Neural progenitor cell (in vitro differentiated cells): ENCODE measurements around the gene CHST10. TPM values are rescaled to one million over a fixed set of nuclear protein-coding genes. Genes with fewer than 3 reads are reported as not detected.

Source experiments
- DNase-seq: peaks from one replicate; pipeline ENCODE4 v3.0.0-alpha.2; 2016; ENCODE audit warnings: low spot score
- H2AFZ ChIP-seq: fragments of 200-600 bp; sonication (generic); replicated peaks from 2 replicates; pipeline ENCODE4 v1.6.1; 2016; ENCODE audit warnings: antibody characterized with exemption
- H3F3A ChIP-seq: fragments of 200-600 bp; sonication (generic); 2 replicates; pipeline ENCODE4 v1.6.1; 2016; ENCODE audit warnings: antibody characterized with exemption, low read depth
- H3K27ac ChIP-seq: fragments of 200-600 bp; sonication (generic); 2 replicates; pipeline ENCODE4 v1.5.1; 2016; ENCODE audit warnings: mild to moderate bottlenecking
- H3K27me3 ChIP-seq: fragments of 200-600 bp; sonication (generic); 2 replicates; pipeline ENCODE4 v1.6.1; 2016; ENCODE audit warnings: mild to moderate bottlenecking, moderate library complexity
- H3K36me3 ChIP-seq: fragments of 200-600 bp; sonication (generic); 2 replicates; pipeline ENCODE4 v1.5.1; 2016
- H3K4me1 ChIP-seq: fragments of 200-600 bp; sonication (generic); 2 replicates; pipeline ENCODE4 v1.6.1; 2016; ENCODE audit warnings: mixed run types
- H3K4me2 ChIP-seq: fragments of 200-600 bp; sonication (generic); 2 replicates; pipeline ENCODE4 v1.6.1; 2016
- H3K4me3 ChIP-seq: fragments of 200-600 bp; sonication (generic); 2 replicates; pipeline ENCODE4 v1.5.1; 2016
- H3K79me2 ChIP-seq: fragments of 200-600 bp; sonication (generic); 2 replicates; pipeline ENCODE4 v1.6.1; 2016; ENCODE audit warnings: low read depth
- H3K9ac ChIP-seq: fragments of 200-600 bp; sonication (generic); 2 replicates; pipeline ENCODE4 v1.6.1; 2016
- H3K9me3 ChIP-seq: fragments of 200-600 bp; sonication (generic); 2 replicates; pipeline ENCODE4 v1.5.1; 2016; ENCODE audit warnings: low read depth
- H4K20me1 ChIP-seq: fragments of 200-600 bp; sonication (generic); 2 replicates; pipeline ENCODE4 v1.6.1; 2016; ENCODE audit warnings: low read depth
- H3K27ac Mint-ChIP-seq: 3 replicates; pipeline ENCODE4 v1.8.0; 2021; ENCODE audit warnings: mixed read lengths
- H3K27me3 Mint-ChIP-seq: 2 replicates; pipeline ENCODE4 v1.8.0; 2022; ENCODE audit warnings: low read depth, mild to moderate bottlenecking, inconsistent platforms, moderate library complexity, mixed read lengths; ENCODE audit not compliant: insufficient read depth
- H3K36me3 Mint-ChIP-seq: 3 replicates; pipeline ENCODE4 v1.8.0; 2021; ENCODE audit warnings: mixed read lengths
- H3K4me1 Mint-ChIP-seq: 3 replicates; pipeline ENCODE4 v1.8.0; 2021; ENCODE audit warnings: mixed read lengths
- H3K4me3 Mint-ChIP-seq: 3 replicates; pipeline ENCODE4 v1.8.0; 2021; ENCODE audit warnings: mild to moderate bottlenecking, moderate library complexity, mixed read lengths
- H3K9me3 Mint-ChIP-seq: 3 replicates; pipeline ENCODE4 v1.8.0; 2020; ENCODE audit warnings: mixed read lengths
- EZH2 ChIP-seq: fragments of 200-600 bp; sonication (generic); IDR thresholded peaks from 2 replicates; pipeline ENCODE4 v1.6.1; 2017; ENCODE audit warnings: antibody characterized with exemption, mild to moderate bottlenecking, moderate library complexity
- EZH2phosphoT487 ChIP-seq: fragments of 200-600 bp; sonication (generic); IDR thresholded peaks from 2 replicates; pipeline ENCODE4 v1.6.1; 2017; ENCODE audit warnings: antibody characterized with exemption
- total RNA-seq: library from RNA; depleted of rRNA; stranded (reverse); fragments of >200 nt; gene quantifications from 2 replicates; pipeline ENCODE4 v1.2.3, GENCODE V29; 2015; ENCODE audit warnings: low replicate concordance
- TF ChIP-seq, protein P1 (sequence below): fragments of 200-600 bp; sonication (generic); IDR thresholded peaks from 2 replicates; pipeline ENCODE4 v1.5.1; 2017; ENCODE audit warnings: antibody characterized with exemption, mild to moderate bottlenecking

The CHST10 gene
- total RNA-seq, 1 donor from 2014 or later, result 28.1 TPM

GRCh38 chr2:100408941-100409340 is 8.5 kb downstream of the CHST10 start:
- no peak overlapping the region for H3K9ac ChIP-seq
- DNase-seq, result no peak
- peaks cover 52% of the 10 kb centered on the region for H4K20me1 ChIP-seq
- H3K4me1 ChIP-seq, result peaks cover 45% of the 10 kb centered on the region
- peaks cover 4% of the 10 kb centered on the region for H3K27me3 Mint-ChIP-seq
- peaks cover 35% of the 10 kb centered on the region for H3F3A ChIP-seq
- H3K79me2 ChIP-seq, result peaks cover 46% of the 10 kb centered on the region
- H3K36me3 Mint-ChIP-seq, result peaks cover 16% of the 10 kb centered on the region
- H3K9me3 Mint-ChIP-seq, result no peaks in the 10 kb centered on the region
- no peaks in the 10 kb centered on the region for H3K9me3 ChIP-seq
- no peak overlapping the region for H3K4me2 ChIP-seq
- H3K27me3 ChIP-seq, result no peaks in the 10 kb centered on the region
- no peak overlapping the region for H3K4me3 Mint-ChIP-seq
- no peaks in the 10 kb centered on the region for H3K36me3 ChIP-seq
- TF ChIP-seq EZH2phosphoT487 (no peak), EZH2 (no peak)
- TF ChIP-seq, protein P1, sequence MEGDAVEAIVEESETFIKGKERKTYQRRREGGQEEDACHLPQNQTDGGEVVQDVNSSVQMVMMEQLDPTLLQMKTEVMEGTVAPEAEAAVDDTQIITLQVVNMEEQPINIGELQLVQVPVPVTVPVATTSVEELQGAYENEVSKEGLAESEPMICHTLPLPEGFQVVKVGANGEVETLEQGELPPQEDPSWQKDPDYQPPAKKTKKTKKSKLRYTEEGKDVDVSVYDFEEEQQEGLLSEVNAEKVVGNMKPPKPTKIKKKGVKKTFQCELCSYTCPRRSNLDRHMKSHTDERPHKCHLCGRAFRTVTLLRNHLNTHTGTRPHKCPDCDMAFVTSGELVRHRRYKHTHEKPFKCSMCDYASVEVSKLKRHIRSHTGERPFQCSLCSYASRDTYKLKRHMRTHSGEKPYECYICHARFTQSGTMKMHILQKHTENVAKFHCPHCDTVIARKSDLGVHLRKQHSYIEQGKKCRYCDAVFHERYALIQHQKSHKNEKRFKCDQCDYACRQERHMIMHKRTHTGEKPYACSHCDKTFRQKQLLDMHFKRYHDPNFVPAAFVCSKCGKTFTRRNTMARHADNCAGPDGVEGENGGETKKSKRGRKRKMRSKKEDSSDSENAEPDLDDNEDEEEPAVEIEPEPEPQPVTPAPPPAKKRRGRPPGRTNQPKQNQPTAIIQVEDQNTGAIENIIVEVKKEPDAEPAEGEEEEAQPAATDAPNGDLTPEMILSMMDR, result no peak
- H3K27ac ChIP-seq, result no peak overlapping the region
- peaks cover 38% of the 10 kb centered on the region for H3K4me1 Mint-ChIP-seq
- H3K4me3 ChIP-seq, result no peak overlapping the region
- no peak overlapping the region for H2AFZ ChIP-seq
- H3K27ac Mint-ChIP-seq, result no peak overlapping the region

DNA sequence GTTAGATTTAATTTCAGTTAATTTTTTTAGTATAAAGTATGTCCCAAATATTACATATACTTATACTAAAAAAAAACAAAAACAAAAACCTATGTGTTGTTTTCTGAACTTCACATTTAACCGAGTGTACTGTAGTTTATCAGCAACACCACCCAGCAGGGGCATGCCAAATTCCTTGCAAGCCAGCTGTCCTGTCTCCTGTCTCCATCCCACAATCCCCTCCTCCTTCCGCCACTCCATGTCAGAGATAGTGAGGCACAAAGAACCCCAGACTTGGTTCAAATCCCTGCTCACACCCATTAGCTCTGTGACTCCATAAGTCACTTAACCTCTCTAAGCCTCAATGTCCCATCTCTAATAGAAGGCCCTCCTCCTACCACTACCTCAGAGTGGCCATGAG is 9.4 kb downstream of the CHST10 start:
- DNase-seq, result no peak
- peaks cover 46% of the 10 kb centered on the region for H3K79me2 ChIP-seq
- H3K27ac ChIP-seq, result no peak overlapping the region
- Mint-ChIP-seq H3K4me3 (no peak overlapping the region), H3K4me1 (peaks cover 30% of the 10 kb centered on the region), H3K27ac (peak overlapping the region; percentile 43), H3K9me3 (no peaks in the 10 kb centered on the region), H3K36me3 (peaks cover 18% of the 10 kb centered on the region), H3K27me3 (peaks cover 4% of the 10 kb centered on the region)
- H3K36me3 ChIP-seq, result no peaks in the 10 kb centered on the region
- no peak overlapping the region for H3K4me3 ChIP-seq
- H3K4me2 ChIP-seq, result no peak overlapping the region
- H2AFZ ChIP-seq, result no peak overlapping the region
- peaks cover 37% of the 10 kb centered on the region for H3K4me1 ChIP-seq
- H3K27me3 ChIP-seq, result no peaks in the 10 kb centered on the region
- H3K9me3 ChIP-seq, result no peaks in the 10 kb centered on the region
- peaks cover 50% of the 10 kb centered on the region for H4K20me1 ChIP-seq
- TF ChIP-seq EZH2, result no peak
- TF ChIP-seq, protein P1, result no peak
- no peak for TF ChIP-seq EZH2phosphoT487
- H3F3A ChIP-seq, result peaks cover 26% of the 10 kb centered on the region
- no peak overlapping the region for H3K9ac ChIP-seq

GRCh38 chr2:100407563-100407962 is 9.9 kb downstream of the CHST10 start:
- H3K4me1 Mint-ChIP-seq, result peaks cover 25% of the 10 kb centered on the region
- H3F3A ChIP-seq, result peaks cover 21% of the 10 kb centered on the region
- no peak overlapping the region for H3K4me3 ChIP-seq
- no peak overlapping the region for H3K4me2 ChIP-seq
- H3K4me3 Mint-ChIP-seq, result no peak overlapping the region
- no peaks in the 10 kb centered on the region for H3K9me3 ChIP-seq
- no peak overlapping the region for H3K9ac ChIP-seq
- no peaks in the 10 kb centered on the region for H3K9me3 Mint-ChIP-seq
- peaks cover 46% of the 10 kb centered on the region for H3K79me2 ChIP-seq
- no peaks in the 10 kb centered on the region for H3K36me3 ChIP-seq
- H2AFZ ChIP-seq, result no peak overlapping the region
- DNase-seq, result no peak
- H4K20me1 ChIP-seq, result peaks cover 45% of the 10 kb centered on the region
- H3K27ac Mint-ChIP-seq, result no peak overlapping the region
- peaks cover 4% of the 10 kb centered on the region for H3K27me3 Mint-ChIP-seq
- H3K4me1 ChIP-seq, result peaks cover 31% of the 10 kb centered on the region
- peaks cover 23% of the 10 kb centered on the region for H3K36me3 Mint-ChIP-seq
- no peaks in the 10 kb centered on the region for H3K27me3 ChIP-seq
- TF ChIP-seq, protein P1, result no peak
- TF ChIP-seq EZH2, result no peak
- TF ChIP-seq EZH2phosphoT487, result no peak
- no peak overlapping the region for H3K27ac ChIP-seq
